Measurements from ENCODE around the gene RIOK2.

DNA sequence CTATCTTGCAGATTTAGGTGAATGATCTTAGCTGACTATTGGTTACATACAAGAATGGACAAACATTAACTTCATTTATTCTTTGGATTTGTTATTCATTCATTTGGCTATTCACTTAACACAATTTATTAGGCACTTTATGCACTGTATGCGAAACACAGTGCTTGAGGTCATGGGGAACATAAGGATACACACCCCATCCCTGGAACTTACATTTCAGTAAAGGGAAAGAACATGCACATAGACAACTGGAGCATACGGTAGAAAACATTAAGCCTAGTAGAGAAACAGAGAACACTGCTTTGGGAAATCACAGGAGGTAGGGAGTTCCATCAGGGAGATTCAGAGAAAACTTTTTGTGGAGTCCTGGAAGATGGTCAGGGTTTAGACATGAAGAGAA is 62.9 kb downstream of the RIOK2 start:
- TF ChIP-seq, protein P1, sequence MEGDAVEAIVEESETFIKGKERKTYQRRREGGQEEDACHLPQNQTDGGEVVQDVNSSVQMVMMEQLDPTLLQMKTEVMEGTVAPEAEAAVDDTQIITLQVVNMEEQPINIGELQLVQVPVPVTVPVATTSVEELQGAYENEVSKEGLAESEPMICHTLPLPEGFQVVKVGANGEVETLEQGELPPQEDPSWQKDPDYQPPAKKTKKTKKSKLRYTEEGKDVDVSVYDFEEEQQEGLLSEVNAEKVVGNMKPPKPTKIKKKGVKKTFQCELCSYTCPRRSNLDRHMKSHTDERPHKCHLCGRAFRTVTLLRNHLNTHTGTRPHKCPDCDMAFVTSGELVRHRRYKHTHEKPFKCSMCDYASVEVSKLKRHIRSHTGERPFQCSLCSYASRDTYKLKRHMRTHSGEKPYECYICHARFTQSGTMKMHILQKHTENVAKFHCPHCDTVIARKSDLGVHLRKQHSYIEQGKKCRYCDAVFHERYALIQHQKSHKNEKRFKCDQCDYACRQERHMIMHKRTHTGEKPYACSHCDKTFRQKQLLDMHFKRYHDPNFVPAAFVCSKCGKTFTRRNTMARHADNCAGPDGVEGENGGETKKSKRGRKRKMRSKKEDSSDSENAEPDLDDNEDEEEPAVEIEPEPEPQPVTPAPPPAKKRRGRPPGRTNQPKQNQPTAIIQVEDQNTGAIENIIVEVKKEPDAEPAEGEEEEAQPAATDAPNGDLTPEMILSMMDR (conservative IDR thresholded peaks at IDR 0.05; ENCODE audit: low read length) = no peak
- TF ChIP-seq EZH2phosphoT487 (IDR thresholded peaks at IDR 0.05; ENCODE audit: borderline replicate concordance) = no peak
